Neutrophil (primary cell): ENCODE data around the gene KRTAP1-4.
"Not testable (repeated sequence)": the region's sequence is repeated elsewhere in the genome, so short reads cannot be mapped to it uniquely, and the experiment has no call there.

Source experiments
- H3K27ac ChIP-seq: fragments of 200-600 bp; sonication (generic); 2 replicates; pipeline ENCODE4 v1.5.1; 2016; ENCODE audit warnings: mild to moderate bottlenecking, moderate library complexity
- H3K27me3 ChIP-seq: fragments of 200-600 bp; sonication (generic); 2 replicates; pipeline ENCODE4 v1.6.0; 2016; ENCODE audit warnings: mild to moderate bottlenecking
- H3K36me3 ChIP-seq: fragments of 200-600 bp; sonication (generic); 2 replicates; pipeline ENCODE4 v1.5.1; 2017
- H3K4me1 ChIP-seq, 2 experiments: fragments of 200-600 bp in 1 of 2; sonication (generic) in 1 of 2; 1 replicate in 1 of 2; 2 replicates in 1 of 2; pipeline versions ENCODE4 v1.5.1 to v1.6.1; 2013 to 2016; ENCODE audit warnings: low read depth in 1 of 2, low read length in 1 of 2, mild to moderate bottlenecking in 1 of 2, moderate library complexity in 1 of 2; ENCODE audit not compliant: control insufficient read depth in 1 of 2, insufficient read depth in 1 of 2
- H3K4me3 ChIP-seq, 2 experiments: fragments of 200-600 bp in 1 of 2; sonication (generic) in 1 of 2; 1 replicate in 1 of 2; 2 replicates in 1 of 2; pipeline ENCODE4 v1.5.1; 2013 to 2016; ENCODE audit warnings: low read depth in 1 of 2, low read length in 1 of 2, mild to moderate bottlenecking in 1 of 2, moderate library complexity in 1 of 2
- H3K9me3 ChIP-seq: fragments of 200-600 bp; sonication (generic); 2 replicates; pipeline ENCODE4 v1.5.1; 2016
- CTCF ChIP-seq: fragments of 200-600 bp; sonication (generic); IDR thresholded peaks from 2 replicates; pipeline ENCODE4 v1.5.1; 2016; ENCODE audit warnings: antibody characterized with exemption

Gene KRTAP1-4

GRCh38 chr17:41052566-41052965, 22.6 kb upstream of the KRTAP1-4 start:
- H3K4me1 ChIP-seq, result no peaks in the 10 kb centered on the region
- no peak for TF ChIP-seq CTCF
- no peaks in the 10 kb centered on the region for H3K36me3 ChIP-seq
- no peaks in the 10 kb centered on the region for H3K9me3 ChIP-seq
- H3K27me3 ChIP-seq, result peaks cover 49% of the 10 kb centered on the region
- H3K27ac ChIP-seq, result no peak overlapping the region
- H3K4me3 ChIP-seq, result no peak overlapping the region

GRCh38 chr17:41049110-41049509, 19.1 kb upstream of the KRTAP1-4 start:
- Histone ChIP-seq H3K4me3 (no peak overlapping the region), H3K27ac (no peak overlapping the region), H3K27me3 (peaks cover 46% of the 10 kb centered on the region), H3K4me1 (no peaks in the 10 kb centered on the region), H3K36me3 (no peaks in the 10 kb centered on the region), H3K9me3 (no peaks in the 10 kb centered on the region)
- no peak for TF ChIP-seq CTCF

- no peak for TF ChIP-seq CTCF
- H3K27ac ChIP-seq, result no peak overlapping the region
- peaks cover 46% of the 10 kb centered on the region for H3K27me3 ChIP-seq
- no peaks in the 10 kb centered on the region for H3K4me1 ChIP-seq
- H3K36me3 ChIP-seq, result no peaks in the 10 kb centered on the region
- no peak overlapping the region for H3K4me3 ChIP-seq
- H3K9me3 ChIP-seq, result no peaks in the 10 kb centered on the region
These were observed 18.4 kb upstream of the KRTAP1-4 start for GRCh38 chr17:41048441-41048840.

GRCh38 chr17:41046735-41047465, 16.9 kb upstream of the KRTAP1-4 start, which contains the start of gene KRTAP2-1:
KRTAP2-1 (minus strand) TSS chr17:41047316; CDS start chr17:41047267, 49 bp downstream.
- H3K4me1 ChIP-seq, H3K9me3 ChIP-seq, H3K4me3 ChIP-seq, H3K27ac ChIP-seq, H3K36me3 ChIP-seq: not testable (repeated sequence)
- peaks cover 46% of the 10 kb centered on the region for H3K27me3 ChIP-seq

DNA sequence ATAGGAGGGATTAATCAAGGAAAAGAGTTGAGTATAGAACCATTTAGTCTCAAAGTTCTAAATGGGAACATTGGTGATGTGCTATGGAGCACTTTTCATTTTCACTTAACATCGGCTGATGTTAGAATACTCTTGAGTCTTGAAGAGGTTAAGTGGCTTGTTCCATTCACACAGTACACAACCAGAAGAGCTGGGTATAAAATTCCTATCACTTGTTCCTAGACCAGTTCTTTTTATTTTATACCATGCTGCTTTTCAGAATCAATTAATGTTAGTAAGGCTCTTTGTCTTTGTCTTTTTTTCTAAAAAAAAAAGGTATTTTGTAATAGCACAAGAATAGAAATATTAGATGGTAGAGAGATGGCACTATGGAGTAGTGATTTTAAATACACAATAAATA, 13.0 kb upstream of the KRTAP1-4 start:
- H3K9me3 ChIP-seq, result no peaks in the 10 kb centered on the region
- H3K36me3 ChIP-seq, result no peaks in the 10 kb centered on the region
- H3K27ac ChIP-seq, result no peak overlapping the region
- TF ChIP-seq CTCF, result no peak
- peaks cover 37% of the 10 kb centered on the region for H3K27me3 ChIP-seq
- H3K4me1 ChIP-seq, result no peaks in the 10 kb centered on the region
- no peak overlapping the region for H3K4me3 ChIP-seq

- peaks cover 32% of the 10 kb centered on the region for H3K27me3 ChIP-seq
- not testable (repeated sequence) for H3K27ac ChIP-seq, H3K36me3 ChIP-seq, H3K4me1 ChIP-seq, H3K9me3 ChIP-seq, H3K4me3 ChIP-seq
These were observed 11.0 kb upstream of the KRTAP1-4 start, which contains the start of gene KRTAP1-1 for GRCh38 chr17:41040783-41041571. KRTAP1-1 (minus strand) TSS chr17:41041450; CDS start chr17:41041397, 53 bp downstream.
